ENCODE data around the gene PRDM16. TPM values are rescaled to one million over a fixed set of nuclear protein-coding genes. Genes with fewer than 3 reads are reported as not detected.

PRDM16 gene
- total and polyA plus RNA-seq, 2 of the 13 experiments (the other 11 are each of a cell fraction or from before 2014, with no cell fraction given) = 0.15 to 0.81 TPM

GRCh38 chr1:3456964-3457909 lies 388.2 kb downstream of the PRDM16 start (continued):
- TF ChIP-seq PRDM15 (CRISPR knock-in tag; IDR thresholded peaks at IDR 0.05) (no peak), NR0B2 (CRISPR knock-in tag; IDR thresholded peaks at IDR 0.05) (no peak; the same call in 1 of the 2 replicates), TCF7L2 (IDR thresholded peaks at IDR 0.05; ENCODE audit: low read depth, low read length) (no peak), FOXO1 (CRISPR knock-in tag; IDR thresholded peaks at IDR 0.05) (no peak), DRAP1 (CRISPR knock-in tag; IDR thresholded peaks at IDR 0.05) (peak; percentile 44), CREBL2 (CRISPR knock-in tag; IDR thresholded peaks at IDR 0.05; ENCODE audit: borderline replicate concordance) (0 out of 2 replicates have a peak, but pooled peaks have one; percentile 21), HMGXB3 (CRISPR knock-in tag; IDR thresholded peaks at IDR 0.05; ENCODE audit: borderline replicate concordance) (no peak), POLR2AphosphoS2 (IDR thresholded peaks at IDR 0.05; ENCODE audit: low read depth, low read length) (no peak), CTCF (CRISPR knock-in tag; IDR thresholded peaks at IDR 0.05) (peak; percentile 59), ZNF609 (CRISPR knock-in tag; IDR thresholded peaks at IDR 0.05; ENCODE audit: borderline replicate concordance) (peak; percentile 44; the same call in 1 of the 2 replicates)
